A673 (cell line): ENCODE data around the gene OR4E1.

Experiments used
- CTCF ChIP-seq: fragments of 300-800, 200-600 bp; sonication (generic); conservative IDR thresholded peaks from 2 replicates; pipeline ENCODE4 v1.5.1; 2017; ENCODE audit warnings: low read depth, mild to moderate bottlenecking, antibody characterized with exemption, low read length, moderate library complexity, mixed read lengths
- EZH2 ChIP-seq: fragments of 200-600 bp; sonication (generic); IDR thresholded peaks from 2 replicates; pipeline ENCODE4 v1.6.1; 2017; ENCODE audit warnings: borderline replicate concordance, low read depth, mild to moderate bottlenecking, mixed read lengths, antibody characterized with exemption, low read length; ENCODE audit not compliant: poor library complexity, severe bottlenecking

- no peak for TF ChIP-seq CTCF
- TF ChIP-seq EZH2 = no peak
Measured at GRCh38 chr14:21672116-21672515, 1.5 kb downstream of the OR4E1 start.
